GM18867 (cell line): ENCODE results near the gene RDH5.

ENCODE experiments used
- ATAC-seq: cut with Tn5 transposase; IDR thresholded peaks from one replicate; pipeline ENCODE4 v1.9.1; 2021; ENCODE audit warnings: mild to moderate bottlenecking, moderate library complexity; ENCODE audit not compliant: unreplicated experiment

RDH5 gene

GRCh38 chr12:55720071-55720564 lies at the start of gene RDH5:
TSS of gene RDH5 (plus strand) at chr12:55720393. CDS start at chr12:55721185, 792 bp downstream.
- no peak for ATAC-seq

GRCh38 chr12:55671746-55672145 lies 48.4 kb upstream of the RDH5 start:
- no peak for ATAC-seq

GRCh38 chr12:55673638-55674037 lies 46.6 kb upstream of the RDH5 start:
- peak; percentile 99 for ATAC-seq

GRCh38 chr12:55675666-55676065 lies 44.5 kb upstream of the RDH5 start:
- ATAC-seq, result no peak

- ATAC-seq, result no peak
Measured at GRCh38 chr12:55676707-55677106, 43.5 kb upstream of the RDH5 start.

- no peak for ATAC-seq
Measured at GRCh38 chr12:55679691-55680090, 40.5 kb upstream of the RDH5 start.

GRCh38 chr12:55681142-55682077 lies 38.8 kb upstream of the RDH5 start:
- no peak for ATAC-seq

GRCh38 chr12:55682087-55682796 lies 38.0 kb upstream of the RDH5 start:
- no peak for ATAC-seq

- no peak for ATAC-seq
Measured at GRCh38 chr12:55683676-55684075, 36.5 kb upstream of the RDH5 start.

GRCh38 chr12:55684761-55685370 lies 35.3 kb upstream of the RDH5 start:
- ATAC-seq, result no peak

GRCh38 chr12:55685671-55686070 lies 34.5 kb upstream of the RDH5 start:
- ATAC-seq, result no peak

GRCh38 chr12:55686366-55687010 lies 33.7 kb upstream of the RDH5 start:
- no peak for ATAC-seq

GRCh38 chr12:55687746-55688145 lies 32.4 kb upstream of the RDH5 start:
- ATAC-seq, result peak; percentile 86

- ATAC-seq, result no peak
Measured at GRCh38 chr12:55688716-55689655, 31.2 kb upstream of the RDH5 start.

GRCh38 chr12:55692631-55693322 lies 27.4 kb upstream of the RDH5 start:
- no peak for ATAC-seq

GRCh38 chr12:55693323-55694187 lies 26.6 kb upstream of the RDH5 start:
- no peak for ATAC-seq

- ATAC-seq, result no peak
Measured at GRCh38 chr12:55694188-55694515, 26.0 kb upstream of the RDH5 start.

GRCh38 chr12:55694651-55695050 lies 25.5 kb upstream of the RDH5 start:
- ATAC-seq, result no peak
